Osteoblast (primary cell): ENCODE results near the gene KRTAP10-6. TPM values are rescaled to one million over a fixed set of nuclear protein-coding genes. Genes with fewer than 3 reads are reported as not detected.
"Not testable (repeated sequence)": the region's sequence is repeated elsewhere in the genome, so short reads cannot be mapped to it uniquely, and the experiment has no call there.

Experiments used
- DNase-seq: peaks from one replicate; pipeline ENCODE4 v3.0.0; 2011; ENCODE audit warnings: low spot score, mixed read lengths; ENCODE audit not compliant: insufficient read length; ENCODE audit errors: missing footprints
- H2AFZ ChIP-seq: 2 replicates; pipeline ENCODE4 v1.6.0; 2011; ENCODE audit warnings: mild to moderate bottlenecking, low read length
- H3K27ac ChIP-seq: 2 replicates; pipeline ENCODE4 v1.5.1; 2011; ENCODE audit warnings: mild to moderate bottlenecking, low read depth, low read length, moderate library complexity
- H3K27me3 ChIP-seq: 2 replicates; pipeline ENCODE4 v1.6.0; 2012; ENCODE audit warnings: mild to moderate bottlenecking, control low read depth, inconsistent platforms, low read length, moderate library complexity; ENCODE audit not compliant: insufficient read depth
- H3K36me3 ChIP-seq: 2 replicates; pipeline ENCODE4 v1.5.1; 2011; ENCODE audit warnings: mild to moderate bottlenecking, low read length, control low read depth, moderate library complexity; ENCODE audit not compliant: insufficient read depth
- H3K4me1 ChIP-seq: 2 replicates; pipeline ENCODE4 v1.5.1; 2011; ENCODE audit warnings: mild to moderate bottlenecking, low read length, control low read depth, moderate library complexity; ENCODE audit not compliant: insufficient read depth
- H3K4me2 ChIP-seq: 2 replicates; pipeline ENCODE4 v1.6.0; 2011; ENCODE audit warnings: mild to moderate bottlenecking, low read length; ENCODE audit not compliant: insufficient read depth
- H3K4me3 ChIP-seq: fragments of 200-600 bp; sonication (generic); 3 replicates; pipeline ENCODE4 v1.5.1; 2012; ENCODE audit warnings: mild to moderate bottlenecking, low read length, inconsistent platforms; ENCODE audit not compliant: insufficient read depth
- H3K79me2 ChIP-seq: 2 replicates; pipeline ENCODE4 v1.6.0; 2012; ENCODE audit warnings: mild to moderate bottlenecking, low read length, control low read depth, inconsistent platforms; ENCODE audit not compliant: insufficient read depth
- H3K9me3 ChIP-seq: 2 replicates; pipeline ENCODE4 v1.5.1; 2011; ENCODE audit warnings: low read depth, low read length, control low read depth
- H4K20me1 ChIP-seq: 2 replicates; pipeline ENCODE4 v1.6.0; 2012; ENCODE audit warnings: mild to moderate bottlenecking, low read length, control low read depth; ENCODE audit not compliant: insufficient read depth
- total RNA-seq: library from RNA; depleted of rRNA; stranded (reverse); fragments of >200 nt; gene quantifications from 2 replicates; pipeline ENCODE4 v1.2.3, GENCODE V29; 2012
- TF ChIP-seq, protein P1 (sequence below): IDR thresholded peaks from 2 replicates; pipeline ENCODE4 v1.5.1; 2011; ENCODE audit warnings: mild to moderate bottlenecking, low read depth, low read length, moderate library complexity; ENCODE audit errors: extremely low read depth

Gene KRTAP10-6
- total RNA-seq, 1 donor = not detected

DNA sequence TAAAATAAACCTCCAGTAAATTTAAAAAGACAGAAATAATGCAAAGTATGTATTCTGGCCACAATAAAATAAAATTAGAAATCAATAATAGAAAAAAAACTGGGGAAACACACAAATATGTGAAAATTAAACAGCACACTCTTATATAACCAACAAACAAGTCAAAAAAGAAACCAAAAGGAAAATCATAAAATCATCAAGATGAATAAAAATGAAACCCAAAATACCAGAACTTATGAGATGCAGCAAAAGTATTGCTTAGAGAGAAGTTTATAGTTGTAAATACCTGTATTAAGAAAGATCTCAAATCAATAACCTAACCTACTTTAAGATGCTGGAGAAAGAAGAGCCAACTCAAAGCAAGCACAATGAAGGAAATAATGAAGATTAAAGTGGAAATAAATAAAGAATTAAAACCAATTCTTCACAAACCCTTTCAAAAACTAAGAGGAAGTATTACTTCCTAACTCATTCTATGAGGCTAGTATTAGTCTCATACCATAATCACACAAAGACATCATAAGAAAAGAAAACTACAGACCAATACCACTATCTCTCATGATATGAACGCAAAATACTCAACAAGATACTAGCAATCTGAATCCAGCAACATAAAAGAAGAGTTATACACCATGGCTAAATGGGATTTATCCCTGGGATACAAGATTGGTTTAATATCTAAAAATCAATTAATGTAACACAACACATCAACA is 27.3 kb downstream of the KRTAP10-6 start:
- Histone ChIP-seq H3K36me3 (no peaks in the 10 kb centered on the region), H3K79me2 (no peaks in the 10 kb centered on the region), H3K27me3 (no peaks in the 10 kb centered on the region), H3K4me2 (no peak overlapping the region), H4K20me1 (no peaks in the 10 kb centered on the region), H3K4me3 (no peak overlapping the region), H2AFZ (no peak overlapping the region), H3K27ac (no peak overlapping the region), H3K4me1 (no peaks in the 10 kb centered on the region), H3K9me3 (no peaks in the 10 kb centered on the region)
- TF ChIP-seq, protein P1, sequence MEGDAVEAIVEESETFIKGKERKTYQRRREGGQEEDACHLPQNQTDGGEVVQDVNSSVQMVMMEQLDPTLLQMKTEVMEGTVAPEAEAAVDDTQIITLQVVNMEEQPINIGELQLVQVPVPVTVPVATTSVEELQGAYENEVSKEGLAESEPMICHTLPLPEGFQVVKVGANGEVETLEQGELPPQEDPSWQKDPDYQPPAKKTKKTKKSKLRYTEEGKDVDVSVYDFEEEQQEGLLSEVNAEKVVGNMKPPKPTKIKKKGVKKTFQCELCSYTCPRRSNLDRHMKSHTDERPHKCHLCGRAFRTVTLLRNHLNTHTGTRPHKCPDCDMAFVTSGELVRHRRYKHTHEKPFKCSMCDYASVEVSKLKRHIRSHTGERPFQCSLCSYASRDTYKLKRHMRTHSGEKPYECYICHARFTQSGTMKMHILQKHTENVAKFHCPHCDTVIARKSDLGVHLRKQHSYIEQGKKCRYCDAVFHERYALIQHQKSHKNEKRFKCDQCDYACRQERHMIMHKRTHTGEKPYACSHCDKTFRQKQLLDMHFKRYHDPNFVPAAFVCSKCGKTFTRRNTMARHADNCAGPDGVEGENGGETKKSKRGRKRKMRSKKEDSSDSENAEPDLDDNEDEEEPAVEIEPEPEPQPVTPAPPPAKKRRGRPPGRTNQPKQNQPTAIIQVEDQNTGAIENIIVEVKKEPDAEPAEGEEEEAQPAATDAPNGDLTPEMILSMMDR = no peak
- DNase-seq = no peak

DNA sequence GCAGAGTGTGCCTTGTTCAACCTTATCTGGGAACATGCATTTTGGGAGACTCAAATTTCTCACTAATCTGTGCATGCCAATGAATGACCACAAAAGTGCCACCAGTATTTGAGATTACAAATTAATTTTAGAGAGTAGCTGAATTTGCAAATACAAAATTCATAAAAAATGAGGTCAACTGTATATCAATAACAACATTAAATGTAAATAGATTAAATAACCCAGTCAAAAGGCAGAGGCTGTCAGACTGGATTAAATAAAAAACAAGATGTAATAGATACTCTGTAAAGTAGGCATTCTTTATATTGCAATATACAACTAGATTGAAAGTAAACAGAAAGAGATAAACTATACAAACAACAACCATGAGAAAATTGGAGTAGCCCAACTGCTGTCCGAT is 28.2 kb downstream of the KRTAP10-6 start:
- H3K27me3 ChIP-seq = no peaks in the 10 kb centered on the region
- TF ChIP-seq, protein P1 = no peak
- no peak overlapping the region for H2AFZ ChIP-seq
- no peak overlapping the region for H3K27ac ChIP-seq
- no peak for DNase-seq
- H3K79me2 ChIP-seq = no peaks in the 10 kb centered on the region
- H3K4me1 ChIP-seq = no peaks in the 10 kb centered on the region
- H4K20me1 ChIP-seq = no peaks in the 10 kb centered on the region
- no peak overlapping the region for H3K4me3 ChIP-seq
- no peak overlapping the region for H3K4me2 ChIP-seq
- no peaks in the 10 kb centered on the region for H3K36me3 ChIP-seq
- no peaks in the 10 kb centered on the region for H3K9me3 ChIP-seq

DNA sequence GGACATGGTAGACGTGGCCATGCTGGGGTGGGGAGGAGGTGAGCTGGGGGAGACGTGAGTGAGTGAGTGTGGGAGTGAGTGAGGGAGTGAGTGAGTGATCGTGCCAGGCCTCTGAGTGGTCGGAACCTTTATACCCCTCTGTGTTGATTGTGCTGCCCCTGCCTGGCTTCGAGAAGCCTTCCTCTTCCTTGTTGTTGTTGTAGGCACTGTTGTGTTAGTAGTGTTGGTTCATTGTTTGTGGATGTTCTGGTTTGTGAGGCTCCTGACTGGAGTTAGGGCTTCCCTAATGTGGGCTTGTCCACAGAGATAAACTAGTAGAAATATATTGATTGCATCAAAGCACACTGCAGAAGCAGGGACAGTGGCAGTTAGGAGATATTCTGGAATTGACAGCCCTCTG is 33.6 kb downstream of the KRTAP10-6 start, which contains the start of gene KRTAP10-3:
Gene KRTAP10-3, minus strand, starts transcription at position 101 of the 400 bp plus-strand sequence. Its CDS starts 80 bp downstream, at position 21.
- Histone ChIP-seq H3K4me3 (no peak within 1 kb of the TSS), H3K36me3 (no peaks in the 10 kb centered on the region)

DNA sequence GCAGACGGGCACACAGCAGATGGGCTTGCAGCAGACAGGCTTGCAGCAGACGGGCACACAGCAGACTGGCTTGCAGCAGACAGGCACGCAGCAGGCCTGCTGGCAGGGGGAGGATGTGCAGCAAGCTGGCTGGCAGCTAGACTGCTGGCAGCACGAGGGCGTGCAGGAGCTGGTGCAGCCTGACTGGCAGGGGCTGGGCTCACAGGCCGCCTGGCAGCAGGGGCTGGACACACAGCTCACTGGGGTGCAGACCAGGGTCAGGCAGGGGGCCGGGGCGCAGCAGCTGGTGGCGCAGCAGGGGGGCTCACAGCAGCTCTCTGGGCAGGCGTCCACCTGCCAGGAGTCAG is 34.0 kb downstream of the KRTAP10-6 start:
- not testable (repeated sequence) for DNase-seq, H3K4me2 ChIP-seq, H3K79me2 ChIP-seq, H3K27me3 ChIP-seq, H3K4me3 ChIP-seq, H3K4me1 ChIP-seq, H3K27ac ChIP-seq, H4K20me1 ChIP-seq, H3K36me3 ChIP-seq, H2AFZ ChIP-seq, H3K9me3 ChIP-seq

More for the DNA sequence above, 33.6 kb downstream of the KRTAP10-6 start, which contains the start of gene KRTAP10-3:
- no peaks in the 10 kb centered on the region for H4K20me1 ChIP-seq
- H3K9me3 ChIP-seq = no peaks in the 10 kb centered on the region
- no peak within 1 kb of the TSS for H3K4me2 ChIP-seq
- H3K79me2 ChIP-seq = no peaks in the 10 kb centered on the region
- TF ChIP-seq, protein P1 = no peak
- H2AFZ ChIP-seq = no peak within 1 kb of the TSS
- H3K27me3 ChIP-seq = peaks cover 9% of the 10 kb centered on the region
- no peak for DNase-seq
- no peak within 1 kb of the TSS for H3K27ac ChIP-seq
- H3K4me1 ChIP-seq = no peaks in the 10 kb centered on the region
